ENCODE results near the gene TAS2R14. TPM values are rescaled to one million over a fixed set of nuclear protein-coding genes. Genes with fewer than 3 reads are reported as not detected.

Gene TAS2R14
- total and polyA plus RNA-seq, 2 donors (not counting 3 experiments of a cell fraction or from before 2014, with no cell fraction given): 0.91 to 4.2 TPM

DNA sequence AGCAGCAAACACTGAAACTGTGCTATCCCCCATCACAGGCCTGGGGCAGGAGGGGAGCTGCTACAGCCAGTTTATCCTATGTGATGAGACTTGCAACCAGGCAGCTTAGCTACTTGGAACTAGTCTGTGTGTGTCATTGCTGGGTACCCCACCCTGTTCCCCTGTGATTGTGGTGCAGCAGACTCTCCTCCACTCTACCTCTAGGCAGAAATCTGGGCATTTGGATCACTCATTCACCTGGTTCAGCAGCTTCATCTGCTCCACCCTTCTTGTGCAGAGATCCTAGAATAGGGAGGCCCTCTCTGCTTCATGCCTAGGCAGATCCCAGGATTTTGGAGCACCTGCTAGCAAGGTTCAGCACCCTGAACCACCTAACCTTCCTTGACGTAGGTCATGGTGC lies 38.5 kb downstream of the TAS2R14 start:
- no TSS peak for BruUV-seq (replicated peaks)

DNA sequence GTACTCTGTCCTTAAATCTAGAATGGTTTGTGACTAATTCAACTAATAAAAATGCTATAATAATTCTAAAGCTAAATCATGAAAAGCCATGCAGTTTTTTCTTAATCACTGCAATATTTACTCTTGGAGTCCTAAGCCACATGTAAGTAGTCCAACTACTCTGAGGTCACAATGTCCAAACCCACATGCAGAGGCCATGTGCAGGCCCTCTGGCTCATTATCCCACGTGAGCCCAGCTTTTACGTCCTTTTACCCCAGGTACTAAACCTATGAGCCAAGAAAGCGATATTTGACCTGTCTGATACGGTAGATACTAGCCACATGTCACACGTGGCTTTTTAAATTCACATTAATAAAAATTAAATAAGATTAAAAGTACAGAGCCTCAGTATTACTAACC lies 42.2 kb downstream of the TAS2R14 start:
- no TSS peak for BruUV-seq (replicated peaks)

More for the DNA sequence above, 38.5 kb downstream of the TAS2R14 start:
- dilution Hi-C loops (cut with MboI; ENCODE audit: extremely low pct_ligation_motif_present, low sequenced_read_pairs): no loop called here
- no peak for FAIRE-seq
- H3K27ac ChIP-seq (ENCODE audit: insufficient read depth, low read depth, low read length): no peak overlapping the region
- H4K20me1 ChIP-seq (replicated peaks; ENCODE audit: control insufficient read depth, extremely low read depth, insufficient read depth, low read length): no peaks in the 10 kb centered on the region
- POLR2A ChIA-PET: no interaction called here
- H3K4me3 ChIP-seq (replicated peaks in 1 of 3; ENCODE audit: insufficient read depth in 1 of 3, low read depth in 1 of 3, low read length in 3 of 3): no peak overlapping the region
- DNase-seq (ENCODE audit: low read depth, low spot score): no peak
- no peaks in the 10 kb centered on the region for H3K4me1 ChIP-seq (ENCODE audit: control insufficient read depth, extremely low read depth, insufficient read depth, low read length)
- no peaks in the 10 kb centered on the region for H3K36me3 ChIP-seq (ENCODE audit: control insufficient read depth in 2 of 2, extremely low read depth in 1 of 2, insufficient read depth in 2 of 2, low read length in 2 of 2)
- H3K4me2 ChIP-seq (ENCODE audit: insufficient read depth, low read length): no peak overlapping the region
- intact Hi-C loops (cut with micrococcal nuclease): no loop called here
- no peak overlapping the region for H2AFZ ChIP-seq (ENCODE audit: low read depth, low read length)
- H3K9ac ChIP-seq (replicated peaks; ENCODE audit: extremely low read depth, insufficient read depth, low read length): no peak overlapping the region
- TF ChIP-seq FOS (IDR thresholded peaks at IDR 0.05; ENCODE audit: borderline replicate concordance, insufficient read depth, low read length) (no peak), EZH2 (IDR thresholded peaks at IDR 0.05; ENCODE audit: borderline replicate concordance, low read depth, low read length, severe bottlenecking) (no peak), GATA2 (IDR thresholded peaks at IDR 0.05; ENCODE audit: insufficient read depth, insufficient read length, low read depth, low read length) (no peak)
- TF ChIP-seq, protein P1, sequence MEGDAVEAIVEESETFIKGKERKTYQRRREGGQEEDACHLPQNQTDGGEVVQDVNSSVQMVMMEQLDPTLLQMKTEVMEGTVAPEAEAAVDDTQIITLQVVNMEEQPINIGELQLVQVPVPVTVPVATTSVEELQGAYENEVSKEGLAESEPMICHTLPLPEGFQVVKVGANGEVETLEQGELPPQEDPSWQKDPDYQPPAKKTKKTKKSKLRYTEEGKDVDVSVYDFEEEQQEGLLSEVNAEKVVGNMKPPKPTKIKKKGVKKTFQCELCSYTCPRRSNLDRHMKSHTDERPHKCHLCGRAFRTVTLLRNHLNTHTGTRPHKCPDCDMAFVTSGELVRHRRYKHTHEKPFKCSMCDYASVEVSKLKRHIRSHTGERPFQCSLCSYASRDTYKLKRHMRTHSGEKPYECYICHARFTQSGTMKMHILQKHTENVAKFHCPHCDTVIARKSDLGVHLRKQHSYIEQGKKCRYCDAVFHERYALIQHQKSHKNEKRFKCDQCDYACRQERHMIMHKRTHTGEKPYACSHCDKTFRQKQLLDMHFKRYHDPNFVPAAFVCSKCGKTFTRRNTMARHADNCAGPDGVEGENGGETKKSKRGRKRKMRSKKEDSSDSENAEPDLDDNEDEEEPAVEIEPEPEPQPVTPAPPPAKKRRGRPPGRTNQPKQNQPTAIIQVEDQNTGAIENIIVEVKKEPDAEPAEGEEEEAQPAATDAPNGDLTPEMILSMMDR (IDR thresholded peaks at IDR 0.05; ENCODE audit: extremely low read depth in 1 of 2, insufficient read depth in 1 of 2, low read depth in 1 of 2, low read length in 2 of 2): no peak
- no peaks in the 10 kb centered on the region for H3K9me3 ChIP-seq (replicated peaks; ENCODE audit: control insufficient read depth, insufficient read depth, low read length)
- H3K9me1 ChIP-seq (replicated peaks; ENCODE audit: control insufficient read depth, extremely low read depth, insufficient read depth, low read length): no peaks in the 10 kb centered on the region
- CTCF ChIA-PET: no interaction called here
- H3K79me2 ChIP-seq (ENCODE audit: control insufficient read depth, insufficient read depth, low read length): no peaks in the 10 kb centered on the region
- H3K27me3 ChIP-seq (ENCODE audit: control insufficient read depth in 2 of 2, insufficient read depth in 2 of 2, low read length in 2 of 2): no peaks in the 10 kb centered on the region

More for the DNA sequence above, 42.2 kb downstream of the TAS2R14 start:
- FAIRE-seq (no peak), DNase-seq (ENCODE audit: low read depth, low spot score) (no peak)
- intact Hi-C loops (cut with micrococcal nuclease) (no loop called here), dilution Hi-C loops (cut with MboI; ENCODE audit: extremely low pct_ligation_motif_present, low sequenced_read_pairs) (no loop called here)
- H3K4me1 ChIP-seq (ENCODE audit: control insufficient read depth, extremely low read depth, insufficient read depth, low read length): no peaks in the 10 kb centered on the region
- TF ChIP-seq MYC (IDR thresholded peaks at IDR 0.05; ENCODE audit: low read depth, low read length) (no peak), POLR2A (IDR thresholded peaks at IDR 0.05; ENCODE audit: low read depth, low read length) (no peak), POLR2AphosphoS5 (IDR thresholded peaks at IDR 0.05; ENCODE audit: insufficient read depth, low read depth, low read length) (no peak), FOS (IDR thresholded peaks at IDR 0.05; ENCODE audit: borderline replicate concordance, insufficient read depth, low read length) (no peak), EZH2 (IDR thresholded peaks at IDR 0.05; ENCODE audit: borderline replicate concordance, low read depth, low read length, severe bottlenecking) (no peak), JUN (IDR thresholded peaks at IDR 0.05; ENCODE audit: borderline replicate concordance, insufficient read depth, insufficient read length, low read depth) (no peak), GATA2 (IDR thresholded peaks at IDR 0.05; ENCODE audit: insufficient read depth, insufficient read length, low read depth, low read length) (no peak)
- TF ChIP-seq, protein P1 (IDR thresholded peaks at IDR 0.05; ENCODE audit: extremely low read depth in 1 of 2, insufficient read depth in 1 of 2, low read depth in 1 of 2, low read length in 2 of 2): no peak
- TF ChIP-seq, protein P2, sequence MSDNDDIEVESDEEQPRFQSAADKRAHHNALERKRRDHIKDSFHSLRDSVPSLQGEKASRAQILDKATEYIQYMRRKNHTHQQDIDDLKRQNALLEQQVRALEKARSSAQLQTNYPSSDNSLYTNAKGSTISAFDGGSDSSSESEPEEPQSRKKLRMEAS (IDR thresholded peaks at IDR 0.05; ENCODE audit: insufficient read depth, insufficient read length): no peak
- H3K36me3 ChIP-seq (ENCODE audit: control insufficient read depth in 2 of 2, extremely low read depth in 1 of 2, insufficient read depth in 2 of 2, low read length in 2 of 2): no peaks in the 10 kb centered on the region
- H3K4me3 ChIP-seq (replicated peaks in 1 of 3; ENCODE audit: insufficient read depth in 1 of 3, low read depth in 1 of 3, low read length in 3 of 3): no peak overlapping the region
- CTCF ChIA-PET: no interaction called here
- no peaks in the 10 kb centered on the region for H3K27me3 ChIP-seq (ENCODE audit: control insufficient read depth in 2 of 2, insufficient read depth in 2 of 2, low read length in 2 of 2)
- POLR2A ChIA-PET: no interaction called here
- H3K79me2 ChIP-seq (ENCODE audit: control insufficient read depth, insufficient read depth, low read length): no peaks in the 10 kb centered on the region
- H3K9me3 ChIP-seq (replicated peaks; ENCODE audit: control insufficient read depth, insufficient read depth, low read length): no peaks in the 10 kb centered on the region
- no peak overlapping the region for H2AFZ ChIP-seq (ENCODE audit: low read depth, low read length)
- no peaks in the 10 kb centered on the region for H4K20me1 ChIP-seq (replicated peaks; ENCODE audit: control insufficient read depth, extremely low read depth, insufficient read depth, low read length)
- no peak overlapping the region for H3K9ac ChIP-seq (replicated peaks; ENCODE audit: extremely low read depth, insufficient read depth, low read length)
- H3K4me2 ChIP-seq (ENCODE audit: insufficient read depth, low read length): no peak overlapping the region
- H3K9me1 ChIP-seq (replicated peaks; ENCODE audit: control insufficient read depth, extremely low read depth, insufficient read depth, low read length): no peaks in the 10 kb centered on the region
- H3K27ac ChIP-seq (ENCODE audit: insufficient read depth, low read depth, low read length): no peak overlapping the region
